ENCODE results near the gene TEX22. TPM values are rescaled to one million over a fixed set of nuclear protein-coding genes. Genes with fewer than 3 reads are reported as not detected.

Gene TEX22
- total RNA-seq, 1 donor from 2014 or later = 0.99 TPM

DNA sequence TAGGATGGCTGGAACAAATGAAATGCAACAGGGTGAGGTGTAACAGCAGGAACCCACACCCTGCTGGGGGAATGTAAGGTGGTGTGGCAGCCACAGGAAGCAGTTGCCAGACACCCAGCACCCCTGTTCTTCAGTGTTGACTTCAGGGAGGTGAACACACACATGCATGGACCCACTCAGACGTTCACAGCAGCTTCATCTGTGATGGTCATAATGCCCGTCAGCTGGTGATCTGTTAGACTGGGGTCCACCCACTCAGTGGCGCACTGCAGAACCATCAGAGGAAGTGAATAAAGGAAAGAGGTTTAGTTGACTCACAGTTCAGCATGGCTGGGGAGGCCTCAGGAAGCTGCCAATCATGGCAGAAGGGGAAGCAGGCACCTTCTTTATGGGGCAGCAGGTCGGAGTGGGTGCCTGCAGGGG lies 22.7 kb upstream of the TEX22 start:
- intact Hi-C loops (cut with micrococcal nuclease) = no loop called here
- DNase-seq = no peak
- TF ChIP-seq, protein P1, sequence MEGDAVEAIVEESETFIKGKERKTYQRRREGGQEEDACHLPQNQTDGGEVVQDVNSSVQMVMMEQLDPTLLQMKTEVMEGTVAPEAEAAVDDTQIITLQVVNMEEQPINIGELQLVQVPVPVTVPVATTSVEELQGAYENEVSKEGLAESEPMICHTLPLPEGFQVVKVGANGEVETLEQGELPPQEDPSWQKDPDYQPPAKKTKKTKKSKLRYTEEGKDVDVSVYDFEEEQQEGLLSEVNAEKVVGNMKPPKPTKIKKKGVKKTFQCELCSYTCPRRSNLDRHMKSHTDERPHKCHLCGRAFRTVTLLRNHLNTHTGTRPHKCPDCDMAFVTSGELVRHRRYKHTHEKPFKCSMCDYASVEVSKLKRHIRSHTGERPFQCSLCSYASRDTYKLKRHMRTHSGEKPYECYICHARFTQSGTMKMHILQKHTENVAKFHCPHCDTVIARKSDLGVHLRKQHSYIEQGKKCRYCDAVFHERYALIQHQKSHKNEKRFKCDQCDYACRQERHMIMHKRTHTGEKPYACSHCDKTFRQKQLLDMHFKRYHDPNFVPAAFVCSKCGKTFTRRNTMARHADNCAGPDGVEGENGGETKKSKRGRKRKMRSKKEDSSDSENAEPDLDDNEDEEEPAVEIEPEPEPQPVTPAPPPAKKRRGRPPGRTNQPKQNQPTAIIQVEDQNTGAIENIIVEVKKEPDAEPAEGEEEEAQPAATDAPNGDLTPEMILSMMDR (IDR thresholded peaks at IDR 0.05; ENCODE audit: borderline replicate concordance) = no peak

DNA sequence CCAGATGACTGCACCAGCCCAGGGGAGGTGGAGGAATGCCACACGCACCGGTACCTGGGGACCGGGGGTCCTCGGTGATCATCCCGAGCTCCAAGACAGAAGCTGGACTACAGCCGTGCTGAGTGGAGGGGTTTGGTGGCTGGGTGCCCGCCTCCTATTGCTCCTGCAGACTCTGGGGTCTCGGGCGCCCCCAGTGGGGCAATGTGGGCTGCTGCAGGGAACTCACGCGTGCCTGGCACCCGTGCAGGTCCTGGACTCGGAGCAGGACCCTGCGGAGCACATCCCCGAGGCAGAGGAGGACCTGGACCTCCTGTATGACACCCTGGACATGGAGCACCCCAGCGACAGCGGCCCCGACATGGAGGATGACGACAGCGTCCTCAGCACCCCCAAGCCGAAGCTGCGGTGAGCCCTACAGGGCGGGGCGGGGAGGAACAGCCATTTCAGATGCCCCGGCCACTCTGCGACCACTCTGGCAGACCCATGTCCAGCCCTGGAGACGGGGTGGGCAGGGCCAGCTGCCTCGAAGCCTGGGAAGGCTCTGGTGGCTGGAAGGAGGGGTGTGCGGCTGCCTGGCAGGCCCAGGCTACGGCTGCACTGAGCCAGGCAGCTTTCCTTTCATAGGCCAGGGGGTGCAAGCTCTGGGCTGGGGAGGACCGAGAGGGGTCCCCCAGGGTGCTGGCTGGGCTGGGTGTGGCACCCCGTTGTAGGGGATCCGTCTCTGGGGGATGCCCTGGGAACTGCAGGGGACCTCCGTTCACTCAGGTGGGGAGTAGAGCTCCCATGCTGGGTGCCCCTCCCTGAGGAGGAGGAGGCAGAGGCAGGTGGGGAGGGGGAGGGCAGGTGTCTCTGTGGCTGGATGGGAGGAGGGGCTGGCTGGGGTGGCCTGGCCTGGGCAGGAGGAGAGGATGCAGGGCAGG lies 21.6 kb upstream of the TEX22 start:
- intact Hi-C loops (cut with micrococcal nuclease) = no loop called here
- TF ChIP-seq, protein P1 (IDR thresholded peaks at IDR 0.05; ENCODE audit: borderline replicate concordance) = no peak

More for the DNA sequence above, 22.7 kb upstream of the TEX22 start:
- Histone ChIP-seq H3K27ac (replicated peaks) (no peak overlapping the region), H3K4me1 (no peaks in the 10 kb centered on the region), H3K36me3 (peaks cover 10% of the 10 kb centered on the region), H3K9me3 (replicated peaks) (no peaks in the 10 kb centered on the region), H3K4me3 (no peak overlapping the region), H3K27me3 (ENCODE audit: low read depth) (no peaks in the 10 kb centered on the region)

DNA sequence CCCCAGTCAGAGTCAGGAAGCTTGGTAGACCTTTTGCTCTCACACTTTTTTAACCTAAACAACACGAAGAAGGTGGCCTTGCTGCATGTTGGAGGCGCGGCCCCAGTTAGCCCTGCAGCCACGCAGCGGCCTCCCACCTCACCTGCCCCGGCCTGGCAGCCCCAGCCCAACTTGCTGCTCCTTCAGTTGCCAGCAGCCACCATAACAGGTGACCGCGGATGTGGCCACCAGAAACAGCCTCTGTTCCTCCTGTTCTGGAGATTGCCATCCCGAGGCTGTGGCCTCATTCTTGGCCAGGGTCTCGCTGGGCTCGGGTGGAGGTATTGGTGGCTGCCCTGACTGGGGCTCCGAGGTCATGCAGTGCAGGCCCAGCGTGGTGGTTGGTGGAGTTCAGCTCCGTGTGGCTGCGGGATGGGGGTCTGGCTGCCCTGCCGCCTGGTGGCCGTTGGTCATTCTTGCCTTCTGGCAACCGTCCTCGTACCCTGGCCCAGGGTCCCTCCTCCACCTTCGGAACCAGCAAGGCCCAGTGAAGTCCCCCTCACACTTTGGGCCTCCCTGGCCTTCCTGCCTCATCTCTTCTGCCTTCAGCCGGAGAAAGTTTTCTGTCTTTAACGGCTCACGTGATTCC lies 20.7 kb upstream of the TEX22 start:
- no peaks in the 10 kb centered on the region for H3K9me3 ChIP-seq (replicated peaks)
- no peaks in the 10 kb centered on the region for H3K4me1 ChIP-seq
- H3K36me3 ChIP-seq = peaks cover 17% of the 10 kb centered on the region
- no peaks in the 10 kb centered on the region for H3K27me3 ChIP-seq (ENCODE audit: low read depth)
- TF ChIP-seq, protein P1 (IDR thresholded peaks at IDR 0.05; ENCODE audit: borderline replicate concordance) = no peak
- H3K4me3 ChIP-seq = no peak overlapping the region
- H3K27ac ChIP-seq (replicated peaks) = no peak overlapping the region
- intact Hi-C loops (cut with micrococcal nuclease) = no loop called here
- no peak for DNase-seq

More for the DNA sequence above, 21.6 kb upstream of the TEX22 start:
- Histone ChIP-seq H3K4me1 (no peaks in the 10 kb centered on the region), H3K9me3 (replicated peaks) (no peaks in the 10 kb centered on the region), H3K4me3 (no peak overlapping the region), H3K27me3 (ENCODE audit: low read depth) (no peaks in the 10 kb centered on the region), H3K27ac (replicated peaks) (no peak overlapping the region), H3K36me3 (peaks cover 9% of the 10 kb centered on the region)
- no peak for DNase-seq

DNA sequence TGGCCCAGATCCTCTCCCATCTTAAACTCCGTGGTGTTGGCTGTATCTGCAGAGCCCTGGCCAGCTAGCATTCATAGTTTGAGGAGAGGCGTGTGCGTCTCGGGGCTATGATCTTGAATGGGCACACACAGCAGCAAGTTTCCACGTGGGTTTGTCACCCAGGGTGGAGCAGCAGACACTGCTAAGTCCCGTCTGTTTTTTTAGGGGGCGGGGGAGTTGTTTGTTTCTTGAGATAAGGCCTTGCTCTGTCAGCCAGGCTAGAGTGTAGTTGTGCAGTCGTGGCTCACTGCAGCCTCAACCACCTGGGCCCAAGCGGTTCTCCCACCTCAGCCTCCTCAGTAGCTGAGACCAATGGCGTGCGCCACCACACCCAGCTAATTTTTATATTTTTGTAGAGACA lies 20.1 kb upstream of the TEX22 start:
- Histone ChIP-seq H3K4me3 (no peak overlapping the region), H3K27ac (replicated peaks) (no peak overlapping the region), H3K27me3 (ENCODE audit: low read depth) (no peaks in the 10 kb centered on the region), H3K9me3 (replicated peaks) (no peaks in the 10 kb centered on the region), H3K4me1 (no peaks in the 10 kb centered on the region), H3K36me3 (peaks cover 23% of the 10 kb centered on the region)
- no peak for DNase-seq
- TF ChIP-seq, protein P1 (IDR thresholded peaks at IDR 0.05; ENCODE audit: borderline replicate concordance) = no peak
- intact Hi-C loops (cut with micrococcal nuclease) = no loop called here

DNA sequence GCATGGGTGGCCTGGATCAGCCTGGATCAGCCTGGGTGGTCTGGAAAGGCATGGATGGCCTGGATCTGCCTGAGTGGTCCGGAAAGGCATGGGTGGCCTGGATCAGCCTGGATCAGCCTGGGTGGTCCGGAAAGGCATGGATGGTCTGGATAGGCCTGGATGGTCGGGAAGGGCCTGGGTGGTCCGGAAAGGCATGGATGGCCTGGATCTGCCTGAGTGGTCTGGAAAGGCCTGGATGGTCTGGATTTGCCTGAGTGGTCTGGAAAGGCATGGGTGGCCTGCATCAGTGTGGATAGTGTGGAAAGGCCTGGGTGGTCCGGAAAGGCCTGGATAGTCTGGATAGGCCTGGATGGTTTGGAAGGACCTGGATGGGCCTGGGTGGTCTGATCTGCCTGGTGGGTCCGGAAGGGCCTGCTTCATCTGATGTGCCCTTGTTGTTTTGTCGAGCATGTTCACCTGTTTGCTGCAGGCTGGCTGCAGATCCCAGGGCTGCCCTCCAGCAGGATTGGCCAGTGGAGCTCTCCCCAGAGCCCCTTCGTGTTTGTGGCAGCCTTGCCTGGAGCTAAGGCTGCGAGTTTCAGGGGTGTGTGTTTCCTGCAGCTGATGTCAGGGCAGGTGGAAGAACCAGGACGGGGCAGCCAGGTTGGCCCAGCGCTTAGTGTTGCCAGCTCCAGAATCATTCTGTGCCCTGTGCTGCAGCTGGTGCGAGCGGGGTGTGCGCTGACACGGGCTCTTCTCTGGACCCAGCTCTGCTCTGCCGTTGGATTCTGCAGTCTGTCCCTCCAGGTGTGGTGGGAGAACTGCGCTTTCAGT lies 19.3 kb upstream of the TEX22 start:
- TF ChIP-seq, protein P1 (IDR thresholded peaks at IDR 0.05; ENCODE audit: borderline replicate concordance) = no peak
- Histone ChIP-seq H3K36me3 (peaks cover 32% of the 10 kb centered on the region), H3K9me3 (replicated peaks) (no peaks in the 10 kb centered on the region), H3K4me1 (no peaks in the 10 kb centered on the region), H3K27ac (replicated peaks) (no peak overlapping the region), H3K4me3 (no peak overlapping the region), H3K27me3 (ENCODE audit: low read depth) (no peaks in the 10 kb centered on the region)
- intact Hi-C loops (cut with micrococcal nuclease) = no loop called here
- no peak for DNase-seq
